Measurements from ENCODE around the gene RNF13. TPM values are rescaled to one million over a fixed set of nuclear protein-coding genes. Genes with fewer than 3 reads are reported as not detected.

The RNF13 gene
- total RNA-seq, 1 donor from 2014 or later = 49.9 TPM

- no peaks in the 10 kb centered on the region for H3K9me3 ChIP-seq (ENCODE audit: insufficient read depth, low read depth, low read length)
- H3K27me3 ChIP-seq (ENCODE audit: insufficient read depth, low read length) = no peaks in the 10 kb centered on the region
- Mint-ChIP-seq H3K4me3 (ENCODE audit: unreplicated experiment) (peak within 1 kb of the TSS; percentile 98), H3K27ac (ENCODE audit: unreplicated experiment) (peak within 1 kb of the TSS; percentile 99), H3K9me3 (ENCODE audit: unreplicated experiment) (no peaks in the 10 kb centered on the region), H3K27me3 (ENCODE audit: low read depth, unreplicated experiment) (no peaks in the 10 kb centered on the region), H3K36me3 (ENCODE audit: low read depth, unreplicated experiment) (no peaks in the 10 kb centered on the region), H3K4me1 (ENCODE audit: low read depth, unreplicated experiment) (peaks cover 19% of the 10 kb centered on the region)
- DNase-seq (ENCODE audit: low read depth) (peak; percentile 72), FAIRE-seq (no peak)
- H4K20me1 ChIP-seq (ENCODE audit: insufficient read depth, low read length) = peaks cover 15% of the 10 kb centered on the region
- H3K4me3 ChIP-seq (ENCODE audit: insufficient read depth, low read depth, low read length) = peak within 1 kb of the TSS; percentile 97
- TF ChIP-seq, protein P1, sequence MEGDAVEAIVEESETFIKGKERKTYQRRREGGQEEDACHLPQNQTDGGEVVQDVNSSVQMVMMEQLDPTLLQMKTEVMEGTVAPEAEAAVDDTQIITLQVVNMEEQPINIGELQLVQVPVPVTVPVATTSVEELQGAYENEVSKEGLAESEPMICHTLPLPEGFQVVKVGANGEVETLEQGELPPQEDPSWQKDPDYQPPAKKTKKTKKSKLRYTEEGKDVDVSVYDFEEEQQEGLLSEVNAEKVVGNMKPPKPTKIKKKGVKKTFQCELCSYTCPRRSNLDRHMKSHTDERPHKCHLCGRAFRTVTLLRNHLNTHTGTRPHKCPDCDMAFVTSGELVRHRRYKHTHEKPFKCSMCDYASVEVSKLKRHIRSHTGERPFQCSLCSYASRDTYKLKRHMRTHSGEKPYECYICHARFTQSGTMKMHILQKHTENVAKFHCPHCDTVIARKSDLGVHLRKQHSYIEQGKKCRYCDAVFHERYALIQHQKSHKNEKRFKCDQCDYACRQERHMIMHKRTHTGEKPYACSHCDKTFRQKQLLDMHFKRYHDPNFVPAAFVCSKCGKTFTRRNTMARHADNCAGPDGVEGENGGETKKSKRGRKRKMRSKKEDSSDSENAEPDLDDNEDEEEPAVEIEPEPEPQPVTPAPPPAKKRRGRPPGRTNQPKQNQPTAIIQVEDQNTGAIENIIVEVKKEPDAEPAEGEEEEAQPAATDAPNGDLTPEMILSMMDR (IDR thresholded peaks at IDR 0.05; ENCODE audit: insufficient read depth, low read depth, low read length) = no peak
- TF ChIP-seq EZH2 (IDR thresholded peaks at IDR 0.05; ENCODE audit: insufficient read depth, low read length) = no peak
- peak within 1 kb of the TSS; percentile 97 for H3K4me2 ChIP-seq (ENCODE audit: low read length)
- H3K79me2 ChIP-seq (ENCODE audit: insufficient read depth, low read length) = peaks cover 65% of the 10 kb centered on the region
- H3K4me1 ChIP-seq (ENCODE audit: insufficient read depth, low read length) = peaks cover 25% of the 10 kb centered on the region
- peaks cover 6% of the 10 kb centered on the region for H3K36me3 ChIP-seq (ENCODE audit: insufficient read depth, low read length)
- peak within 1 kb of the TSS; percentile 94 for H3K27ac ChIP-seq (ENCODE audit: low read depth, low read length)
- peak within 1 kb of the TSS; percentile 96 for H3K9ac ChIP-seq (ENCODE audit: low read length)
- peak within 1 kb of the TSS; percentile 76 for H2AFZ ChIP-seq (ENCODE audit: low read depth, low read length)
Observed at GRCh38 chr3:149970716-149971402, 157.8 kb downstream of the RNF13 start, which contains the start of gene PFN2. TSS of gene PFN2 (minus strand) at chr3:149970895. CDS start at chr3:149970856, 39 bp downstream.

GRCh38 chr3:149971403-149972075 lies 158.5 kb downstream of the RNF13 start:
- TF ChIP-seq EZH2 (IDR thresholded peaks at IDR 0.05; ENCODE audit: insufficient read depth, low read length) = no peak
- TF ChIP-seq, protein P1 (IDR thresholded peaks at IDR 0.05; ENCODE audit: insufficient read depth, low read depth, low read length) = no peak
- peak overlapping the region; percentile 76 for H2AFZ ChIP-seq (ENCODE audit: low read depth, low read length)
- H3K4me2 ChIP-seq (ENCODE audit: low read length) = peak overlapping the region; percentile 97
- H3K4me1 Mint-ChIP-seq (ENCODE audit: low read depth, unreplicated experiment) = peaks cover 12% of the 10 kb centered on the region
- H3K27me3 Mint-ChIP-seq (ENCODE audit: low read depth, unreplicated experiment) = no peaks in the 10 kb centered on the region
- no peaks in the 10 kb centered on the region for H3K9me3 ChIP-seq (ENCODE audit: insufficient read depth, low read depth, low read length)
- peak overlapping the region; percentile 97 for H3K4me3 ChIP-seq (ENCODE audit: insufficient read depth, low read depth, low read length)
- peak overlapping the region; percentile 96 for H3K27ac Mint-ChIP-seq (ENCODE audit: unreplicated experiment)
- H3K79me2 ChIP-seq (ENCODE audit: insufficient read depth, low read length) = peaks cover 58% of the 10 kb centered on the region
- H3K9ac ChIP-seq (ENCODE audit: low read length) = peak overlapping the region; percentile 96
- no peaks in the 10 kb centered on the region for H3K27me3 ChIP-seq (ENCODE audit: insufficient read depth, low read length)
- H4K20me1 ChIP-seq (ENCODE audit: insufficient read depth, low read length) = peaks cover 9% of the 10 kb centered on the region
- peaks cover 25% of the 10 kb centered on the region for H3K4me1 ChIP-seq (ENCODE audit: insufficient read depth, low read length)
- peak; percentile 70 for DNase-seq (ENCODE audit: low read depth)
- H3K27ac ChIP-seq (ENCODE audit: low read depth, low read length) = peak overlapping the region; percentile 94
- no peaks in the 10 kb centered on the region for H3K9me3 Mint-ChIP-seq (ENCODE audit: unreplicated experiment)
- peak overlapping the region; percentile 98 for H3K4me3 Mint-ChIP-seq (ENCODE audit: unreplicated experiment)
- FAIRE-seq = no peak
- no peaks in the 10 kb centered on the region for H3K36me3 Mint-ChIP-seq (ENCODE audit: low read depth, unreplicated experiment)
- no peaks in the 10 kb centered on the region for H3K36me3 ChIP-seq (ENCODE audit: insufficient read depth, low read length)
